Nephron (organoid): Measurements from ENCODE around the gene NXNL1.

ENCODE experiments used
- H3K27ac Mint-ChIP-seq, 3 experiments: 2 replicates each; pipeline ENCODE4 v1.8.0; 2020; ENCODE audit warnings: mixed read lengths in 3 of 3, mild to moderate bottlenecking in 2 of 3, moderate library complexity in 1 of 3
- H3K27me3 Mint-ChIP-seq: 2 replicates; pipeline ENCODE4 v1.8.0; 2021; ENCODE audit warnings: low read depth, mild to moderate bottlenecking, moderate library complexity, mixed read lengths
- H3K36me3 Mint-ChIP-seq: 2 replicates; pipeline ENCODE4 v1.8.0; 2020; ENCODE audit warnings: low read depth, mixed read lengths
- H3K4me1 Mint-ChIP-seq: 2 replicates; pipeline ENCODE4 v1.8.0; 2020; ENCODE audit warnings: mixed read lengths
- H3K4me3 Mint-ChIP-seq, 3 experiments: 2 replicates each; pipeline ENCODE4 v1.8.0; 2020; ENCODE audit warnings: mild to moderate bottlenecking in 3 of 3, mixed read lengths in 3 of 3, moderate library complexity in 2 of 3
- H3K9me3 Mint-ChIP-seq: 2 replicates; pipeline ENCODE4 v1.8.0; 2020; ENCODE audit warnings: mixed read lengths
- CTCF ChIP-seq, 3 experiments: fragments of 200-600 bp; sonication (generic); IDR thresholded peaks; one replicate each; pipeline ENCODE4 v1.5.0; 2021; ENCODE audit warnings: antibody characterized with exemption in 3 of 3; ENCODE audit not compliant: unreplicated experiment in 3 of 3

Gene NXNL1

GRCh38 chr19:17471410-17472125, 10.8 kb upstream of the NXNL1 start:
- peaks cover 3% of the 10 kb centered on the region for H3K27me3 Mint-ChIP-seq
- H3K36me3 Mint-ChIP-seq = no peaks in the 10 kb centered on the region
- peaks cover 28% of the 10 kb centered on the region for H3K4me1 Mint-ChIP-seq
- no peaks in the 10 kb centered on the region for H3K9me3 Mint-ChIP-seq
- peak overlapping the region; percentile 91 to 95 (median 92) for H3K4me3 Mint-ChIP-seq
- no peak for TF ChIP-seq CTCF (IDR thresholded peaks at IDR 0.05; ENCODE audit: unreplicated experiment in 3 of 3)
- H3K27ac Mint-ChIP-seq = peak overlapping the region; percentile 4 to 96 (median 48)

- Mint-ChIP-seq H3K36me3 (no peaks in the 10 kb centered on the region), H3K9me3 (no peaks in the 10 kb centered on the region), H3K4me3 (peak within 1 kb of the TSS; percentile 91 to 95 (median 92)), H3K27ac (peak within 1 kb of the TSS; percentile 48 to 96 (median 94)), H3K4me1 (peaks cover 26% of the 10 kb centered on the region), H3K27me3 (peaks cover 8% of the 10 kb centered on the region)
- no peak for TF ChIP-seq CTCF (IDR thresholded peaks at IDR 0.05; ENCODE audit: unreplicated experiment in 3 of 3)
These were observed 9.5 kb upstream of the NXNL1 start, which contains the start of gene SLC27A1 for GRCh38 chr19:17470068-17470841. TSS of gene SLC27A1 (plus strand) at chr19:17470524. CDS start at chr19:17470541, 17 bp downstream.

GRCh38 chr19:17469481-17470067, 8.8 kb upstream of the NXNL1 start:
- no peaks in the 10 kb centered on the region for H3K36me3 Mint-ChIP-seq
- H3K9me3 Mint-ChIP-seq = no peaks in the 10 kb centered on the region
- peaks cover 8% of the 10 kb centered on the region for H3K27me3 Mint-ChIP-seq
- H3K4me3 Mint-ChIP-seq = peak overlapping the region; percentile 91 to 95 (median 92)
- H3K4me1 Mint-ChIP-seq = peaks cover 24% of the 10 kb centered on the region
- TF ChIP-seq CTCF (IDR thresholded peaks at IDR 0.05; ENCODE audit: unreplicated experiment in 3 of 3) = no peak
- H3K27ac Mint-ChIP-seq = peak overlapping the region; percentile 29 to 96 (median 94)

GRCh38 chr19:17469092-17469480, 8.4 kb upstream of the NXNL1 start:
- H3K4me3 Mint-ChIP-seq = peak overlapping the region; percentile 91 to 95 (median 92)
- H3K36me3 Mint-ChIP-seq = no peaks in the 10 kb centered on the region
- peaks cover 24% of the 10 kb centered on the region for H3K4me1 Mint-ChIP-seq
- no peaks in the 10 kb centered on the region for H3K9me3 Mint-ChIP-seq
- peak overlapping the region; percentile 29 to 96 (median 94) for H3K27ac Mint-ChIP-seq
- TF ChIP-seq CTCF (IDR thresholded peaks at IDR 0.05; ENCODE audit: unreplicated experiment in 3 of 3) = no peak
- peaks cover 8% of the 10 kb centered on the region for H3K27me3 Mint-ChIP-seq

- Mint-ChIP-seq H3K27ac (peak overlapping the region; percentile 29 to 96 (median 94)), H3K27me3 (peaks cover 8% of the 10 kb centered on the region), H3K9me3 (no peaks in the 10 kb centered on the region), H3K36me3 (no peaks in the 10 kb centered on the region), H3K4me1 (peaks cover 24% of the 10 kb centered on the region), H3K4me3 (peak overlapping the region; percentile 91 to 95 (median 92))
- TF ChIP-seq CTCF (IDR thresholded peaks at IDR 0.05; ENCODE audit: unreplicated experiment in 3 of 3) = no peak
These were observed 7.8 kb upstream of the NXNL1 start for GRCh38 chr19:17468302-17469091.
